Measurements from ENCODE around the gene GYG1. TPM values are rescaled to one million over a fixed set of nuclear protein-coding genes. Genes with fewer than 3 reads are reported as not detected.

Gene GYG1
- total and polyA plus RNA-seq, 2 experiments from 2014 or later, result 33.2 to 40.9 TPM

DNA sequence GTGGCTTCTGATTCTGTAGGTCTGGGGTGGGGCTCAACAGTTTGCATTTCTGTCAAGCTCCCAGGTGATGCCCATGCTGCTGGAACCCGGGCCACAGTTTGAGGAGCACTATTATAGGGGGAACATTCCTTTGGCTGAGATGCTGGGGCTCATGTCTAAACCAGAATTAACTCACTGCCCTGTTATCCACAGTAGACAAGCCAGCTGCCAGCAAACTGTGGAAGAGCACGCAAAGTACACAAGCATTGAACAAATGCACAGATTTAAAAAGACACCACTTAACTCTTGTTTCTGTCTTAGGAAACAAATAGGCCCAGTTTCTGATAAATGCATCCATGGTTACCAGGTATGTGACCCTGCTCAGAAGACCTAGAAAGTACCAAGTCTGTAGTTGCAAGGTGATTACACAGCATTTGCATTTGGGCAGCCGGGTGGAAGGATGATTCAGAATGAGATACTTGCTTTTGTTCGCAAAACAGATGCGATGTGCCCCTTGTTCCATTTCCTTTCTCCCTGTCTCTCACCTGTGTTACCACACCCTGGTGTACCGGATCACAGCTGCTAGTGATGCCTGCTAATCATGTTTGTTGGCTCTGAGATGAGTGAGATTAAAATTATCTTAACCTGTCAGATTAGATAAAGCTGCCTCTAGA, 12.4 kb downstream of the GYG1 start:
- no peaks in the 10 kb centered on the region for H3K9me3 Mint-ChIP-seq
- no peaks in the 10 kb centered on the region for H3K27me3 Mint-ChIP-seq (ENCODE audit: insufficient read depth, low read depth, poor library complexity)
- Histone ChIP-seq H2AFZ (no peak overlapping the region), H3F3A (replicated peaks; ENCODE audit: low read depth) (no peaks in the 10 kb centered on the region), H3K36me3 (ENCODE audit: insufficient read depth) (no peaks in the 10 kb centered on the region), H3K79me2 (replicated peaks; ENCODE audit: insufficient read depth) (no peaks in the 10 kb centered on the region), H3K4me3 (no peak overlapping the region), H3K27ac (ENCODE audit: low read depth) (0 out of 2 replicates have a peak overlapping the region, but pooled peaks have one; percentile 76), H3K4me1 (ENCODE audit: insufficient read depth) (peaks cover 37% of the 10 kb centered on the region), H3K4me2 (peak overlapping the region; percentile 64; the same call in 1 of the 2 replicates), H3K9me2 (ENCODE audit: insufficient read depth) (no peaks in the 10 kb centered on the region), H3K27me3 (ENCODE audit: insufficient read depth) (no peaks in the 10 kb centered on the region), H4K20me1 (replicated peaks; ENCODE audit: insufficient read depth) (no peaks in the 10 kb centered on the region)
- peaks cover 42% of the 10 kb centered on the region for H3K4me1 Mint-ChIP-seq
- peaks cover 10% of the 10 kb centered on the region for H3K36me3 Mint-ChIP-seq (ENCODE audit: low read depth)
- no peak overlapping the region for H3K4me3 Mint-ChIP-seq
- TF ChIP-seq, protein P1, sequence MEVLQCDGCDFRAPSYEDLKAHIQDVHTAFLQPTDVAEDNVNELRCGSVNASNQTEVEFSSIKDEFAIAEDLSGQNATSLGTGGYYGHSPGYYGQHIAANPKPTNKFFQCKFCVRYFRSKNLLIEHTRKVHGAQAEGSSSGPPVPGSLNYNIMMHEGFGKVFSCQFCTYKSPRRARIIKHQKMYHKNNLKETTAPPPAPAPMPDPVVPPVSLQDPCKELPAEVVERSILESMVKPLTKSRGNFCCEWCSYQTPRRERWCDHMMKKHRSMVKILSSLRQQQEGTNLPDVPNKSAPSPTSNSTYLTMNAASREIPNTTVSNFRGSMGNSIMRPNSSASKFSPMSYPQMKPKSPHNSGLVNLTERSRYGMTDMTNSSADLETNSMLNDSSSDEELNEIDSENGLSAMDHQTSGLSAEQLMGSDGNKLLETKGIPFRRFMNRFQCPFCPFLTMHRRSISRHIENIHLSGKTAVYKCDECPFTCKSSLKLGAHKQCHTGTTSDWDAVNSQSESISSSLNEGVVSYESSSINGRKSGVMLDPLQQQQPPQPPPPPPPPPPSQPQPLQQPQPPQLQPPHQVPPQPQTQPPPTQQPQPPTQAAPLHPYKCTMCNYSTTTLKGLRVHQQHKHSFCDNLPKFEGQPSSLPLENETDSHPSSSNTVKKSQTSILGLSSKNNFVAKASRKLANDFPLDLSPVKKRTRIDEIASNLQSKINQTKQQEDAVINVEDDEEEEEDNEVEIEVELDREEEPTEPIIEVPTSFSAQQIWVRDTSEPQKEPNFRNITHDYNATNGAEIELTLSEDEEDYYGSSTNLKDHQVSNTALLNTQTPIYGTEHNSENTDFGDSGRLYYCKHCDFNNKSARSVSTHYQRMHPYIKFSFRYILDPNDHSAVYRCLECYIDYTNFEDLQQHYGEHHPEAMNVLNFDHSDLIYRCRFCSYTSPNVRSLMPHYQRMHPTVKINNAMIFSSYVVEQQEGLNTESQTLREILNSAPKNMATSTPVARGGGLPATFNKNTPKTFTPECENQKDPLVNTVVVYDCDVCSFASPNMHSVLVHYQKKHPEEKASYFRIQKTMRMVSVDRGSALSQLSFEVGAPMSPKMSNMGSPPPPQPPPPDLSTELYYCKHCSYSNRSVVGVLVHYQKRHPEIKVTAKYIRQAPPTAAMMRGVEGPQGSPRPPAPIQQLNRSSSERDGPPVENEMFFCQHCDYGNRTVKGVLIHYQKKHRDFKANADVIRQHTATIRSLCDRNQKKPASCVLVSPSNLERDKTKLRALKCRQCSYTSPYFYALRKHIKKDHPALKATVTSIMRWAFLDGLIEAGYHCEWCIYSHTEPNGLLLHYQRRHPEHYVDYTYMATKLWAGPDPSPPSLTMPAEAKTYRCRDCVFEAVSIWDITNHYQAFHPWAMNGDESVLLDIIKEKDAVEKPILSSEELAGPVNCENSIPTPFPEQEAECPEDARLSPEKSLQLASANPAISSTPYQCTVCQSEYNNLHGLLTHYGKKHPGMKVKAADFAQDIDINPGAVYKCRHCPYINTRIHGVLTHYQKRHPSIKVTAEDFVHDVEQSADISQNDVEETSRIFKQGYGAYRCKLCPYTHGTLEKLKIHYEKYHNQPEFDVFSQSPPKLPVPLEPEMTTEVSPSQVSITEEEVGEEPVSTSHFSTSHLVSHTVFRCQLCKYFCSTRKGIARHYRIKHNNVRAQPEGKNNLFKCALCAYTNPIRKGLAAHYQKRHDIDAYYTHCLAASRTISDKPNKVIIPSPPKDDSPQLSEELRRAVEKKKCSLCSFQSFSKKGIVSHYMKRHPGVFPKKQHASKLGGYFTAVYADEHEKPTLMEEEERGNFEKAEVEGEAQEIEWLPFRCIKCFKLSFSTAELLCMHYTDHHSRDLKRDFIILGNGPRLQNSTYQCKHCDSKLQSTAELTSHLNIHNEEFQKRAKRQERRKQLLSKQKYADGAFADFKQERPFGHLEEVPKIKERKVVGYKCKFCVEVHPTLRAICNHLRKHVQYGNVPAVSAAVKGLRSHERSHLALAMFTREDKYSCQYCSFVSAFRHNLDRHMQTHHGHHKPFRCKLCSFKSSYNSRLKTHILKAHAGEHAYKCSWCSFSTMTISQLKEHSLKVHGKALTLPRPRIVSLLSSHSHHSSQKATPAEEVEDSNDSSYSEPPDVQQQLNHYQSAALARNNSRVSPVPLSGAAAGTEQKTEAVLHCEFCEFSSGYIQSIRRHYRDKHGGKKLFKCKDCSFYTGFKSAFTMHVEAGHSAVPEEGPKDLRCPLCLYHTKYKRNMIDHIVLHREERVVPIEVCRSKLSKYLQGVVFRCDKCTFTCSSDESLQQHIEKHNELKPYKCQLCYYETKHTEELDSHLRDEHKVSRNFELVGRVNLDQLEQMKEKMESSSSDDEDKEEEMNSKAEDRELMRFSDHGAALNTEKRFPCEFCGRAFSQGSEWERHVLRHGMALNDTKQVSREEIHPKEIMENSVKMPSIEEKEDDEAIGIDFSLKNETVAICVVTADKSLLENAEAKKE (CRISPR knock-in tag; IDR thresholded peaks at IDR 0.05), result no peak
- TF ChIP-seq CREB1 (CRISPR knock-in tag; IDR thresholded peaks at IDR 0.05; ENCODE audit: low read depth), result no peak
- TF ChIP-seq ETS1 (IDR thresholded peaks at IDR 0.05), result no peak
- no peak for TF ChIP-seq EZH2 (IDR thresholded peaks at IDR 0.05; ENCODE audit: low read depth, unreplicated experiment)
- no peak for TF ChIP-seq REST (IDR thresholded peaks at IDR 0.05; ENCODE audit: unreplicated experiment)
- no peak for TF ChIP-seq CTCF (conservative IDR thresholded peaks at IDR 0.05; ENCODE audit: low read depth in 2 of 2)
- TF ChIP-seq JUNB (IDR thresholded peaks at IDR 0.05; ENCODE audit: unreplicated experiment), result no peak
- TF ChIP-seq ZNF331 (CRISPR knock-in tag; IDR thresholded peaks at IDR 0.05; ENCODE audit: low read depth), result no peak
- no peak for TF ChIP-seq ZNF114 (CRISPR knock-in tag; IDR thresholded peaks at IDR 0.05)
- no peak for TF ChIP-seq STAT1 (IDR thresholded peaks at IDR 0.05; ENCODE audit: unreplicated experiment)
- TF ChIP-seq NANOG (IDR thresholded peaks at IDR 0.05; ENCODE audit: borderline replicate concordance), result no peak
- TF ChIP-seq POLR2AphosphoS5 (IDR thresholded peaks at IDR 0.05; ENCODE audit: low read depth), result no peak
- no peak for TF ChIP-seq EZH2phosphoT487 (IDR thresholded peaks at IDR 0.05; ENCODE audit: unreplicated experiment)
- ATAC-seq (peak; percentile 28; the same call in 2 of the 3 replicates), DNase-seq (ENCODE audit: low spot score) (no peak)
- H3K27ac Mint-ChIP-seq, result no peak overlapping the region
